GM12878 (cell line): Measurements from ENCODE around the gene AJM1. TPM values are rescaled to one million over a fixed set of nuclear protein-coding genes. Genes with fewer than 3 reads are reported as not detected.

Experiments used
- ATAC-seq: fragments of 200-7000 bp; cut with Tn5 transposase; 3 replicates; pipeline ENCODE4 v1.9.1; 2020; ENCODE audit warnings: mild to moderate bottlenecking, moderate library complexity
- BruUV-seq: library from RNA; stranded (reverse); fragments of 400-500 nt; replicated peaks from 2 replicates; lab custom pipeline; 2021; lab: Mats Ljungman, UMichigan
- CTCF ChIA-PET: fragments of 300-600 bp; sonication (Branson Sonifier 250); formaldehyde crosslinking; extraction: SDS; loops from one replicate; lab custom pipeline; 2021; ENCODE audit warnings: inconsistent platforms; lab: Yijun Ruan, JAX
- POLR2A ChIA-PET: fragments of 350-600 bp; formaldehyde crosslinking; extraction: SDS; loops from one replicate; lab custom pipeline; 2021; ENCODE audit warnings: inconsistent platforms; lab: Charles Lee
- RAD21 ChIA-PET: fragments of 300-600 bp; sonication (Branson Sonifier 250); formaldehyde crosslinking; loops from one replicate; lab custom pipeline; 2023; ENCODE audit warnings: antibody characterized with exemption; ENCODE audit not compliant: unreplicated experiment; lab: Charles Lee
- SMC1A ChIA-PET: fragments of 300-600 bp; sonication (Branson Sonifier 250); formaldehyde crosslinking; loops from one replicate; lab custom pipeline; 2023; ENCODE audit not compliant: unreplicated experiment, uncharacterized antibody; lab: Charles Lee
- DNase-seq: peaks from one replicate; pipeline ENCODE4 v3.0.0-alpha.2; 2011; ENCODE audit warnings: low read depth, low spot score
- FAIRE-seq: peaks from 3 replicates; lab custom pipeline; 2011; peaks lifted over from hg19 to GRCh38; lab: Jason Lieb, UNC
- H2AFZ ChIP-seq: 2 replicates; pipeline ENCODE4 v1.6.0; 2011; ENCODE audit warnings: low read depth, low read length, control low read depth; ENCODE audit not compliant: control insufficient read depth
- H3K27ac ChIP-seq: 2 replicates; pipeline ENCODE4 v1.5.1; 2011; ENCODE audit warnings: control low read depth; ENCODE audit not compliant: control insufficient read depth, insufficient read depth
- H3K27me3 ChIP-seq, 2 experiments: replicated peaks in 1 of 2; 2 replicates each; pipeline versions ENCODE4 v1.6.0 to v1.6.1; 2011; ENCODE audit warnings: low read length in 1 of 2; ENCODE audit not compliant: control insufficient read depth in 2 of 2, insufficient read depth in 2 of 2
- H3K36me3 ChIP-seq, 2 experiments: 2 replicates each; pipeline ENCODE4 v1.5.1; 2011; ENCODE audit warnings: low read length in 1 of 2; ENCODE audit not compliant: control insufficient read depth in 2 of 2, insufficient read depth in 2 of 2
- H3K4me1 ChIP-seq: 2 replicates; pipeline ENCODE4 v1.6.1; 2011; ENCODE audit warnings: mild to moderate bottlenecking, low read length, moderate library complexity, mixed read lengths; ENCODE audit not compliant: control insufficient read depth, insufficient read depth
- H3K4me2 ChIP-seq: 2 replicates; pipeline ENCODE4 v1.6.0; 2011; ENCODE audit warnings: control low read depth; ENCODE audit not compliant: control insufficient read depth, insufficient read depth
- H3K4me3 ChIP-seq: fragments of 200-600 bp; sonication (generic); 2 replicates; pipeline ENCODE4 v1.5.1; 2016
- H3K79me2 ChIP-seq: 2 replicates; pipeline ENCODE4 v1.6.0; 2011; ENCODE audit warnings: low read length; ENCODE audit not compliant: control insufficient read depth, insufficient read depth
- H3K9ac ChIP-seq: 2 replicates; pipeline ENCODE4 v1.8.0; 2011; ENCODE audit warnings: low read length, control low read depth, mixed read lengths; ENCODE audit not compliant: control insufficient read depth, insufficient read depth
- H3K9me3 ChIP-seq: replicated peaks from 3 replicates; pipeline ENCODE4 v1.5.1; 2011; ENCODE audit warnings: mild to moderate bottlenecking, low read length; ENCODE audit not compliant: control insufficient read depth, insufficient read depth
- H4K20me1 ChIP-seq: 2 replicates; pipeline ENCODE4 v1.6.0; 2011; ENCODE audit not compliant: control insufficient read depth, insufficient read depth
- CHD2 ChIP-seq: IDR thresholded peaks from 2 replicates; pipeline ENCODE4 v1.6.1; 2011; ENCODE audit warnings: low read depth, low read length, improper control_type of control experiment, borderline replicate concordance
- KDM1A ChIP-seq: fragments of 200-600 bp; sonication (generic); IDR thresholded peaks from 2 replicates; pipeline ENCODE4 v1.6.1; 2016; ENCODE audit warnings: borderline replicate concordance
- NFXL1 ChIP-seq: fragments of 450-650 bp; IDR thresholded peaks from 2 replicates; pipeline ENCODE4 v1.6.1; 2017; ENCODE audit warnings: antibody characterized with exemption, mild to moderate bottlenecking, borderline replicate concordance
- POLR2AphosphoS2 ChIP-seq: IDR thresholded peaks from 2 replicates; pipeline ENCODE4 v1.6.1; 2011; ENCODE audit warnings: low read depth, mild to moderate bottlenecking, low read length, improper control_type of control experiment, moderate library complexity
- STAT3 ChIP-seq: IDR thresholded peaks from 2 replicates; pipeline ENCODE4 v1.6.1; 2011; ENCODE audit warnings: low read depth, low read length, improper control_type of control experiment
- SUPT20H ChIP-seq: IDR thresholded peaks from 2 replicates; pipeline ENCODE4 v1.6.1; 2011; ENCODE audit warnings: low read depth, mild to moderate bottlenecking, low read length, moderate library complexity, borderline replicate concordance; ENCODE audit not compliant: control insufficient read depth
- YBX1 ChIP-seq: fragments of 450-650 bp; IDR thresholded peaks from 2 replicates; pipeline ENCODE4 v1.6.1; 2016; ENCODE audit warnings: antibody characterized with exemption
- WGBS: methylation state at CpG from one replicate; pipeline ENCODE4 v1.1.6; 2016; ENCODE audit warnings: low lambda C conversion rate; ENCODE audit not compliant: insufficient replicate concordance, insufficient coverage; ENCODE audit errors: missing lambda C conversion rate; 5-methylcytosine and 5-hydroxymethylcytosine counted together
- in situ Hi-C: fragments of 300-500 bp; cut with MboI; formaldehyde crosslinking; loops from 9 replicates; pipeline ENCODE4 v1.14.3; 2018; ENCODE audit warnings: mixed read lengths
- intact Hi-C: fragments of 100-400 bp; cut with micrococcal nuclease; formaldehyde crosslinking; loops from one replicate; pipeline ENCODE4 v1.14.2; 2022; ENCODE audit not compliant: unreplicated experiment
- polyA plus RNA-seq, 11 experiments: library from polyadenylated mRNA; depleted of rRNA in 4 of 11; unstranded in 6 of 11; stranded (reverse) in 5 of 11; fragments of >200 nt; fragmentation: Nextera tagmentation in 4 of 11; fragmentation: Illumina TruSeq in 1 of 11; extraction: Ambion mirVana in 4 of 11; extraction: Trizol in 1 of 11; gene quantifications; 1 replicate in 1 of 11; 2 replicates in 10 of 11; pipeline versions ENCODE4 v1.2.1 to v1.2.3, GENCODE V29; 2011 to 2016; ENCODE audit warnings: inconsistent platforms in 2 of 11, missing spikeins in 2 of 11, low read depth in 1 of 11
- total RNA-seq, 4 experiments: library from RNA; depleted of rRNA in 3 of 4; stranded (reverse); fragments of >200 nt in 3 of 4; fragmentation: Illumina TruSeq in 1 of 4; extraction: Trizol in 1 of 4; gene quantifications; 2 replicates each; pipeline versions ENCODE4 v1.2.1 to v1.2.3, GENCODE V29; 2013 to 2021

AJM1 gene
- total and polyA plus RNA-seq, 10 of the 15 experiments (the other 5 are each of a cell fraction or from before 2014, with no cell fraction given) = 0.06 to 2.5 (median 1.0) TPM; not detected in 2

- no peak for ATAC-seq
- Histone ChIP-seq H3K27ac (no peak overlapping the region), H3K36me3 (peaks cover 3 to 9% of the 10 kb centered on the region in 2 experiments; a peak in 3 of 4 replicates), H3K9ac (no peak overlapping the region), H3K27me3 (no peaks in the 10 kb centered on the region), H3K4me3 (no peak overlapping the region), H3K9me3 (no peaks in the 10 kb centered on the region), H3K79me2 (no peaks in the 10 kb centered on the region), H3K4me1 (no peaks in the 10 kb centered on the region), H4K20me1 (no peaks in the 10 kb centered on the region), H2AFZ (no peak overlapping the region), H3K4me2 (no peak overlapping the region)
- no TSS peak for BruUV-seq
- ChIA-PET SMC1A (no interaction called here), RAD21 (no interaction called here), POLR2A (interaction anchor here (0.6 kb wide), 1 partner anchor 12 kb away, joined by 3 read pairs; no protein-coding TSS in a partner anchor), CTCF (interaction anchor here (1.2 kb wide), 1 partner anchor 21 kb away, joined by 3 read pairs; the partner anchor contains the start of gene AJM1)
- no peak for FAIRE-seq
- in situ Hi-C loops (no loop called here), intact Hi-C loops (no loop called here)
- 92% methylated on average over 33 of the region's 42 CpGs for WGBS
- no peak for DNase-seq
- no peak for TF ChIP-seq KDM1A
Observed at GRCh38 chr9:136821826-136822544, 20.3 kb upstream of the AJM1 start.

DNA sequence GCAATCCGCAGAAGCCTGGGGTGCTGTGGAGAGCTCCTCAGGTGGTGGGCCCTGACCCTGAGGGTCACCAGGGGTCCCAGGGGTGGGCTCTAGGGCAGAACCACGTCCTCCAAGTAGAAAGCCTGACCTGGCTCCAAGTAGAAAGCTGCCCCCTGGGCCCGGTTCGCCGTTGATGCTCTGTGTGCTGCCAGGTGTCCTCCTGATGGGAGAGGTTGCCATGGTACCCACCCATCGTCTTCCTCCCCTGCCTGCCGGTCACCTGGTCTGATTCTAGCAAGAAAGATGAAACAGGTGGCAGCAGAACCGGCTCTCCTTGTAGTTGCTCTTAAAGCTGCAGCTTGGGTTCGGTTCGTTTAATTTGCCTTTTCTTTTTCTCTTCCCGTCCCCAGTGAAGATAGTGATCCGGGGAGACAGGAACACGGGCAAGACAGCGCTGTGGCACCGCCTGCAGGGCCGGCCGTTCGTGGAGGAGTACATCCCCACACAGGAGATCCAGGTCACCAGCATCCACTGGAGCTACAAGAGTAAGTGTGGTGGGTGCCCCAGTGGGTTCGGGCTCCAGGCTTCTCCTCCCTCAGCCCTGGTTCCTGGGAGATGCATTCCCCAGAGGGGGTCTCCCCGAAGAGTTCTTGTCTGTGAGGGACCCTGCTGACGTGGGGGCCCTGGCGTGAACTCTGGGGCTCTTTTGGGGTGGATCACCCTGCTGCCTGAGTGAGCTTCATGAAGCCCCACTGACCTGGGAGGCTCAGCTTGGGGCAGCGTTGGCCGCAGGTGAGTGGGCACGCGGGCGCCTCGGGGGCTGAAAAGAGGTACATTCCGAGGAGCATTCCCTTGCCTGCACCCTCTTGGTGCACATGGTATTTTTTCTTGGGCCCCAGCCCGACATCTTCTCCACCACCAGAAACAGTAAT, 18.9 kb upstream of the AJM1 start:
- Histone ChIP-seq H3K4me1 (no peaks in the 10 kb centered on the region), H3K4me2 (no peak overlapping the region), H2AFZ (no peak overlapping the region), H3K4me3 (no peak overlapping the region), H3K27me3 (no peaks in the 10 kb centered on the region), H3K9ac (no peak overlapping the region), H3K36me3 (peaks cover 3 to 9% of the 10 kb centered on the region in 2 experiments; a peak in 3 of 4 replicates), H3K79me2 (no peaks in the 10 kb centered on the region), H4K20me1 (no peaks in the 10 kb centered on the region), H3K9me3 (no peaks in the 10 kb centered on the region), H3K27ac (no peak overlapping the region)
- no peak for DNase-seq
- intact Hi-C loops (no loop called here), in situ Hi-C loops (no loop called here)
- FAIRE-seq = no peak
- ChIA-PET CTCF (interaction anchor here (1.0 kb wide), 1 partner anchor 19 kb away, joined by 5 read pairs; the partner anchor contains the start of gene AJM1), SMC1A (no interaction called here), RAD21 (interaction anchor here (0.6 kb wide), 1 partner anchor 772 kb away, joined by 3 read pairs; no protein-coding TSS in a partner anchor), POLR2A (interaction anchor here (0.6 kb wide), 1 partner anchor 554 kb away, joined by 3 read pairs; no protein-coding TSS in a partner anchor)
- no peak for ATAC-seq
- WGBS = 94% methylated on average over 29 of the region's 30 CpGs
- BruUV-seq = no TSS peak
- TF ChIP-seq SUPT20H (no peak), CHD2 (no peak), YBX1 (no peak), STAT3 (no peak), NFXL1 (no peak), POLR2AphosphoS2 (no peak)
